ENCODE data around the gene CUTA.

CUTA gene

GRCh38 chr6:33456156-33456555, 38.2 kb upstream of the CUTA start:
- TF ChIP-seq CTCF (IDR thresholded peaks at IDR 0.05; ENCODE audit: insufficient read depth, low read length, poor library complexity, severe bottlenecking): no peak
- no peak overlapping the region for H3K4me3 ChIP-seq (replicated peaks; ENCODE audit: low read depth, low read length)
- DNase-seq (ENCODE audit: extremely low read depth, insufficient read length): no peak
- H3K36me3 ChIP-seq (ENCODE audit: control insufficient read depth, insufficient read depth, low read length): peaks cover 2% of the 10 kb centered on the region
- H3K27me3 ChIP-seq (replicated peaks; ENCODE audit: control insufficient read depth, insufficient read depth, low read length): no peaks in the 10 kb centered on the region

- DNase-seq (ENCODE audit: extremely low read depth, insufficient read length): no peak
- no peak for TF ChIP-seq CTCF (IDR thresholded peaks at IDR 0.05; ENCODE audit: insufficient read depth, low read length, poor library complexity, severe bottlenecking)
- no peaks in the 10 kb centered on the region for H3K27me3 ChIP-seq (replicated peaks; ENCODE audit: control insufficient read depth, insufficient read depth, low read length)
- peak overlapping the region; percentile 96 for H3K4me3 ChIP-seq (replicated peaks; ENCODE audit: low read depth, low read length)
- peaks cover 2% of the 10 kb centered on the region for H3K36me3 ChIP-seq (ENCODE audit: control insufficient read depth, insufficient read depth, low read length)
Observed at GRCh38 chr6:33455051-33455450, 37.1 kb upstream of the CUTA start.

GRCh38 chr6:33454009-33454946, 36.4 kb upstream of the CUTA start, which contains the start of gene ZBTB9:
Gene ZBTB9, plus strand, starts transcription at chr6:33454576. Its CDS starts 525 bp downstream, at chr6:33455101.
- no peak for TF ChIP-seq CTCF (IDR thresholded peaks at IDR 0.05; ENCODE audit: insufficient read depth, low read length, poor library complexity, severe bottlenecking)
- peaks cover 5% of the 10 kb centered on the region for H3K36me3 ChIP-seq (ENCODE audit: control insufficient read depth, insufficient read depth, low read length)
- H3K4me3 ChIP-seq (replicated peaks; ENCODE audit: low read depth, low read length): peak within 1 kb of the TSS; percentile 96
- DNase-seq (ENCODE audit: extremely low read depth, insufficient read length): peak; percentile 93
- H3K27me3 ChIP-seq (replicated peaks; ENCODE audit: control insufficient read depth, insufficient read depth, low read length): no peaks in the 10 kb centered on the region

GRCh38 chr6:33453393-33454008, 35.6 kb upstream of the CUTA start:
- H3K36me3 ChIP-seq (ENCODE audit: control insufficient read depth, insufficient read depth, low read length): peaks cover 8% of the 10 kb centered on the region
- no peaks in the 10 kb centered on the region for H3K27me3 ChIP-seq (replicated peaks; ENCODE audit: control insufficient read depth, insufficient read depth, low read length)
- peak overlapping the region; percentile 96 for H3K4me3 ChIP-seq (replicated peaks; ENCODE audit: low read depth, low read length)
- DNase-seq (ENCODE audit: extremely low read depth, insufficient read length): no peak
- TF ChIP-seq CTCF (IDR thresholded peaks at IDR 0.05; ENCODE audit: insufficient read depth, low read length, poor library complexity, severe bottlenecking): no peak

- peaks cover 13% of the 10 kb centered on the region for H3K36me3 ChIP-seq (ENCODE audit: control insufficient read depth, insufficient read depth, low read length)
- no peak for TF ChIP-seq CTCF (IDR thresholded peaks at IDR 0.05; ENCODE audit: insufficient read depth, low read length, poor library complexity, severe bottlenecking)
- H3K4me3 ChIP-seq (replicated peaks; ENCODE audit: low read depth, low read length): no peak overlapping the region
- DNase-seq (ENCODE audit: extremely low read depth, insufficient read length): no peak
- H3K27me3 ChIP-seq (replicated peaks; ENCODE audit: control insufficient read depth, insufficient read depth, low read length): no peaks in the 10 kb centered on the region
Observed at GRCh38 chr6:33452496-33452895, 34.6 kb upstream of the CUTA start.
